Subcutaneous adipose tissue (tissue), 4 donors: ENCODE data around the gene PSTPIP2. TPM values are rescaled to one million over a fixed set of nuclear protein-coding genes. Genes with fewer than 3 reads are reported as not detected.

Source experiments
- CTCF ChIP-seq: fragments of 450-650 bp; IDR thresholded peaks from one replicate; pipeline ENCODE4 v1.5.1; 2016; ENCODE audit warnings: low read depth, mild to moderate bottlenecking, control low read depth, antibody characterized with exemption, moderate library complexity
- small RNA-seq: library from RNA; depleted of rRNA; stranded (forward); fragments of <200 nt; gene quantifications from one replicate; pipeline ENCODE3, GENCODE V24; 2016
- total RNA-seq, 4 donors: library from RNA; depleted of rRNA; stranded (reverse); fragments of >200 nt; gene quantifications; one replicate each; pipeline ENCODE4 v1.1.0, GENCODE V29; 2016

The PSTPIP2 gene
- total RNA-seq, 4 donors from 2014 or later = 6.4 to 9.0 (median 8.0) TPM

GRCh38 chr18:45938488-45938935 is 133.5 kb downstream of the PSTPIP2 start:
- no peak for TF ChIP-seq CTCF

DNA sequence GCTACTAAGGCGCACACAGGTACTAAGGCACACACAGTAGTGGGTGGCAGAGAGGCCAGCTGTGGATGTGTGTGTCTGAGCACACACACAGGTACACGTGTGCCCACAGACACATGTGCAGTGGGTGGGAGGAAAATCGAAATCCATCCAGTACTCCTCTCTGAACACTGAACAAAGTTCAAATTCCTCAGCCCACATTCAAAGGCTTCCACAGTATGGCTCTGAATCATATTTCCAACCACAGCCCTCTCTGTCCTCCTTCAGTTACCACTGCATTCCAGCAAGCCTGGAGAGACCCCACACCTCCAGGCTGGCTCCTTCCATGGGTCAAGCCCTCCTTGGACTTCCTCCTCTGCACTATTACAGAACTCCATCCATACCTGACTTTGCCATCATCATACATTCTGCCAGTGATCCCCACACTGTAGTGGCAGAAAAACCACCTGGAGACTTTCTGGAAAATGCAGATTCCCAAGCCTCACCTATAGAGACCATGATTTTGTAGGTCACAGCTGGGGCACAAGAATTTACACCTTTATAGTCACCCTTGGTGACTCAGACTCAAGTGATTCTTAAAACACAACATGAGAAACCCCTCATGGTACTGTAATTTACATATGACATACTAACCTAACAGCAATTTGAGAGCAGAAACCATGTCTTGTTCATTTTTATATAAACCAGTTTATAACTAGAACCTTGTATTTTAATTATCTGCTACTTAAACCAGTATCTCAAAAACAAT is 136.3 kb downstream of the PSTPIP2 start:
- no peak for TF ChIP-seq CTCF

Small RNAs within 50 kb of the gene (small RNA-seq; reads per million reads assigned to genes)
- not detected for gene RN7SKP26
- not detected for gene RNU6-1278P
- 0.36 reads per million for gene RNY4P37

Other genes starting within 250 kb of the PSTPIP2 start
- 1 to 10 TPM in 1 of 4 donors, under 1 TPM in 3; 0.16 to 1.4 (median 0.71) TPM for gene SIGLEC15, start 246.6 kb downstream of the PSTPIP2 start, total RNA-seq
- 10 to 100 TPM; 31.3 to 43.8 (median 36.8) TPM for gene EPG5, start 104.9 kb downstream of the PSTPIP2 start, total RNA-seq
- gene ATP5F1A, start 26.0 kb upstream of the PSTPIP2 start, total RNA-seq = 100 to 1,000 TPM; 301 to 560 (median 391) TPM
- gene HAUS1, start 32.1 kb upstream of the PSTPIP2 start, total RNA-seq = 10 to 100 TPM; 27.2 to 43.4 (median 33.5) TPM